GM19099 (cell line): ENCODE data around the gene PPM1F.

ENCODE experiments used
- POLR2A ChIP-seq: IDR thresholded peaks from 3 replicates; pipeline ENCODE4 v1.6.1; 2011; ENCODE audit warnings: low read depth; ENCODE audit not compliant: insufficient read length; ENCODE audit errors: extremely low read depth

PPM1F gene

DNA sequence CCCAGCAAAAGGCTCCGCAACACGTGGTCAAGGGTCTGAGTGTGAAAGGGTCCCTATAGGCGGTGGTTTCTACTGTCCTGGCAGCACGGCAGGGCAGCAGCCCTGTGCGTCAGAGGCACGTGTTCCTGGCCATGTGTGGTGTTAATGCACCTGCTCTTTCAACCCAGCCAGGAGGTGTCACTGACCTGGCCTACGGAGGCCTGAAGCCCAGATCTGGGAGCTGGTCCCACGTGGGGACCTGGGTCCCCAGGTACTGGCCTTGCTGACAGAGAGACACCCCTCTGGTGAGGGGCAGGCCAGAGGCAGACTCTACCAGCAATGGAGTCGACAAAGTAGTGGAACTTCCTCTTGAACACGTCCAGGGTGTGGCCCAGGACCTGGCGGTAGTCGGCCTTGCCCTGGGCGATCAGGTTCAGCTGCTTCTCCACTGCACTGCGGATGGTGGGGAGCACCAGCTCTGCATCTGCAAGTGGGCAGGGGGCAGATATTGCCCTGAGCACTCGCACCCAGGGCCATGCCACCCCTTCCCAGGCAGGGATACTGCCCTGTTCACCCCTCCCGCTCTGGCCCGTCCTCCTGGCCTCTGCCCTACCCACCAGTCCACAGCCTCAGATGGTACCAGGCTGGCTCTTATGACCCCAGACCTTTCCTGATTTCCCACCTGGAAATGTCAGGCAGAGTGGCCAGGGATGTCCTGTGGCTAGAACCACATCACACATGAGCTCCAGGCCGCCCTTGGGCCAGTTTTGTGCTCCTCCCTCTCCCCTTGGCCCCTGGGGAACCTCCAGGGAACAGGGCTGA, 6.8 kb upstream of the PPM1F start:
- TF ChIP-seq POLR2A: no peak

DNA sequence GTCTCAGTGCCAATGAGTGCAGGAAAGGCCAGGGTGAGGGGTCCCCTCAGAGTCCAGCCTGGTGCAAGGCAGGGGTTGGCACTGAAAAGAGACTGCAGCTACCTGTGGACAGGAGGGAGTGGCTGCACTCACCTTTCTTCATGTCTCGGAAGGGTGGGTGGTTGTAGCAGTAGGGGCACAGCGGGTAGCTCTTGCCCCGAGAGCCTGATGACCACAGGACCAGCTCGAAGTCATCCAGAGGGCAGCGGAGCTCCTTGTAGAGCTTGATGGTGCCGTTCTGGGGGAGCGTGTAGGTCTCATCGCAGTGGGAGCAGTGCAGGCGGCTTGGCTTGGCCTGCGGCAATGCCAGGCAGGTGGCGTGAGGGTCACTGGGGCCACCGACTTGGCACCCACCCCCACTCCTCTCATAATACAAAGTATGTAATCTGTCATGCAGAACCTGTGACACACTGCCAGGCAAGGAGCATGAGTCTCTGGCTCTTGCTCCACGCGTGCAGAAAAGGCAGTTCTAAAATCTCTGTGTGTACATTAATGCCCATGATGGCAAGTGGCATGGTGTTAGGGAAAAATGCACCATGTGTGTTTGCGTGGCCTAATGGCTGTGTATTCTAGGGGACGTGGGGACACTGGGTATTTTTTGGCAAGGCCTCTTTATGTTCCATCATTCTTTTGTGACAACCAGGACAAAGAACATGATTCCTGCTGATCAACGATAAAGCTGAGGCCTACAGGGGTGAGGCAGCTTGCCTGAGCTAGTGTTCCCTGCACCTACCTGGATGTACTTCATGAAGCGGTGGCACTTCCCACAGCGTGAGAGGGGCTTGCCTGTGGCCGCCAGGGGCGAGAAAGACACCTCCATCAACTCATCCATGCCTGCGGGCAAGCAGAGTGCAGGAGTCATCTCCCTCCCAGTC, 6.0 kb upstream of the PPM1F start:
- no peak for TF ChIP-seq POLR2A

DNA sequence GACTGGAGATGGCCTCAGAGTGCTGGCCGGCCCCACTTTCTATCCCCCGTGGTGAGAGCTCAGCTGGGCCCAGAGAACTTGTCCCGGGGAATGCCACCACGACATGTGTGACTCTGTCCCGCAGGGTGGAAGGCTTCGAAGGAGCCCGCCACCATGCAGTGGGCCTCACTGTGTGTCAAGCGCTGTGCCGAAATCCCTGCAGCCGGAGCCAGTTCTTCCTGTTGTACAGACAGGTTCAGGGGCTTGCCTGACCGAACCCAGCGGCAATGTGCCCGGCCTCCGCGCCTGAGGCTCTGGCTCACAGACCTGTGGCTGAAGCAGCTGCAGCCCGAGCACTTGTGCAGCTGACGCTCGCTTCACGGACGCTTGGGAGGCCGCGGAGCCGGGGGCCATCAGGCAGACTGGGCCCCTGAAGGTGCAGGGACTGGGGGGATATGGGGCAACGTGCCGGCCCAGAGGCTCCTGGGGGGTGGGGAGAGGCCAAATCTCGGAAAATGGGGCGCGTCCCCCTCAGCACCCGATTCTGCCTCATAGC, 650 bp downstream of the PPM1F start:
- TF ChIP-seq POLR2A: no peak

DNA sequence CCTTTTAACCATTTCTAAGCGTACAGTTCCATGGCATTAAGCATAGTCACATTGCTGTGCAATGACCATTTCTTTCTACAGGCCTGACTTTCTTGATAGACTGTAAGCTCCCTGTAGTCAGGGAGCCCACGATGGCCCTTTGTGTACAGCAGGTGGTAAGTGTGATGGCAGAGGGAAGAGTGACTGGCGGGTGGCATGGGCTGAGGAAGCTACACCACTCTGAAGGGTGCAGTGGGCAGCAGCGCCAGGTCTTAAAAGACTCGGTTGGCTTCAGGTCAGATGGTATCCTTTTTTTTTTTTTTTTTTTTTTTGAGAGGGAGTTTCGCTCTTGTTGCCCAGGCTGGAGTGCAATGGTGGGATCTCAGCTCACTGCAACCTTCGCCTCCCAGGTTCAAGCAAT, 1.6 kb downstream of the PPM1F start:
- TF ChIP-seq POLR2A: no peak

DNA sequence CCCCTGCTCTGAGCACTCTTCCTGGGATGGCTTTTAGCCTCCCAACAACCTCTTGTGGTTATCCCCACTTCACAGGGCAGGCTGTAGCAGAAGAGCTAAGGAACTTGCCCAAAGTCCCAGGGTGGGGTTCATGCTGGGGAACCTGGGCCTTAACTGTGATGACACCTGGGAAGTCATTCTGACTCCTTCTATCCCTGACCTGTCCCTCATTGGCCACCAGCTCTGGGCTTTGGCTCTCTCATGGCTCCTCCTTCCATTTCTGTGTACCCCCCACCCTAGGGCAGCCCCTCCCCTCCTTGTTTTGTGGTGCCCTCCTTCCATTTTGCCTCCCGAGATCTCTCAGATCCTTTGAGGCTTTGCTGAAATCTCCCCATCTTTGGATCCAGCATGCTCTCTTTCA, 2.7 kb downstream of the PPM1F start:
- no peak for TF ChIP-seq POLR2A

DNA sequence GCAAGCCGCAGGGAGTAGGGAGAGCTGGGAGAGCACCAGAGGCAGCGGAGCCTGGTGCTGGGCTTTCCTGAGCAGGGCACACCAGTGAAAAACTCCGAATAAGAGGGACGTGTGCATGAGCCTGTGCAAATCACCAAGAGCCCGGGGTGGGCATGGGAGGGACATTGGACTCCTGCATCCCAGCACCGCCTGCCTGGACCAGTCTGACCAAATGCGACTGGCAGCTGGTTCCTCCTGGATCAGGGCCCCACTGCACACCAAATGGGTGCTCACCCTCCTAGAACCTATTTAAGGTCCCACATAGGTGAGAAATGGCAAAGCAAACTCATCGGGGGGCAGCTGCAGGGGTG, 3.1 kb downstream of the PPM1F start:
- TF ChIP-seq POLR2A: no peak

DNA sequence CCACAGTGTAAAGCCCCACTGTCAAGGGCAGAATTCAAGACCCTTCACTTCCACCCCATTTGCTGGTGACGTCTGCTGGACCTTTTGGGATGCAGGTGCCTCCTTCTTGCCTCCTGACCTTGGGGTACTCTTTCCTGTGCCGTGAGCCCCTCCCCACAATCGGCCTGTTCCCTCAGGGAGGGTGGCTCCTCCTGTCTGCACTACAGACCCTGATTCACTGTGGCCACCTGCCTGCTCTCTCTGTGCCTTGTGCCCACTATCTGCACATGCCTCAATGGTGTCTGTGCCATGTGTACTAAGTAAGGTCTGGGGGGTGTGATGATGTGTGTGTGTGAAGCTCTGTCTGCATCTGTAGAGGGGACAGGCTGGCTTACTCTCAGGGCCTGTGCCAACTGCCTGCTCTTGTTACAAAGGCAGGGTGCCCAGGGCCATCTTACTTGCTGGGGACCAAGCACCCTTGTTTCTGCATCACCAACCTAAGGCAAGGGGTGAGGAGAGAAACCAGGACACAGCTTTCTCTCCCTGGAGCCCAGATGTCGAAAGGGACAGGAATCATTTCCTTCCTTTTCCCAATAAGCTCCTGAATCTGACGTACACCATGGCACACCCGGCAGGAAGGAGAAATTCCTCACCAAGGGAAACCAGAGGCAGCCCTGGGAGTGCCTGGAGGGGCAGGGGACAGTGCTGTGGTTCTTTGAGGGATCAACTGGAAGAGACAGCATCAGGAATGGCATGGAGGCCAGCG, 3.7 kb downstream of the PPM1F start:
- no peak for TF ChIP-seq POLR2A

DNA sequence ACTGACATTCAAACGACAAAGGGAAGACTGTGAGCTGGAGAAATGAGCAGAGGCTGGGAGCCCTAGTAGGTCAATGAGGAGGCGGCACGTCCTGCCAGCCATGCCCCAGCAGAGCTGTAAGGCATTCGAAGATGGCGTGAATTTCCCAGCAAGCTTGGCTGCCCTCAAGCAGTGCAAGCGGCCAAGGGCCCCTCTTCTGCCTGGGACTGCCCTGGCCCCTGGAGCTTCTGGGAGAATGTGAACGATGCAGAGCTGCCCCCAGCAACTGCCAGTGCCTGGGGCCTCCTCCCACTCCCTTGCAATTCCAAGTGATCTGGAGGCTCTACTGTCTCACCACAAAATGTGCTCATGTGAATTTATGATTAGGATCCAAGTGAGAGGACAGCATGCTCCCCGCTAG, 4.3 kb downstream of the PPM1F start:
- TF ChIP-seq POLR2A: no peak

DNA sequence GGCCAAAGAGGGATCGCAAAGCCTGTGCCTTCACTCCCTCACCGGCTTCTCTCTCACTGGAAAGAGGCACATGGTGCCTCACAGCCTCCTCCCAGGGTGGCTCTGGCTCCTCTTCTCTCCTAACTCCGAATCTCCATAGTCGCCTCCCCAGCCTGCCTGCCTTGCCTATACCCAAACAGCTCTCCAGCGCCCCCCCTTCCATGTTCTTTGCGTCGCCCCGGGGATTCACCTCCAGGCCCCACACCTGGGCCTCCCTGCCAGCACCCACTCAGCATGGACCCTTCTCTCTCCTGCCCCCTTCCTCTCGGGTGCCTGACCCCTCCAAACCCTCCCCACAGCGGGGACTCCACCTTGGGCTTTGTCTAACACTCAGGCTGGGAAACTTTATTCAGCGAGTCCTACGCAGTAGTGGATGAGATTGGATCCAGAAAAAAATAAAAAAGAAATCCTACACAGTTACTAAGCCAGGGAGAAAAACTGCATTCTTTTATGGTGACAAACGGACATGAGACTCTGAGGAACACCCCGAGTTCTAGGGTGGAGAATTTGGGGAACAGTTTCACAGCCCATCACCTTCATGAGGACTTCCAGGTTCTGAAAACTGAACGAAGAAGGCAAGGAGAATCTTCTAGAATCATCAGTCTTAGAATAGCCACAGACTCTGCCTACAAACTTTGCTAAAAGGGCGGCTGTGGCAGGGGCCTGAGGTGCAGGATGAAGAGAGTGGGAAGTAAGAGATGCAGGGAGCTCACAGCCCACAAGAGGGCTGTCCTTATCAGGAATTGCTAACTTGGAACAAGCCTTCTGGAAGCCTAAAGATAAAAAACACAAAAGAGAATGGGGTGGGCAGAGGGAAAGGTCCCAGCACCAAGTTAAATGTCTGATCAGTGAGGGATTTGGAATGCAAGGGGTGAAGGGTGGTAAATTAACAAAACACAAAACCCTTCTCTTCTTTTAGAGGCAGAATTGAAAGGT, 5.3 kb downstream of the PPM1F start:
- no peak for TF ChIP-seq POLR2A

DNA sequence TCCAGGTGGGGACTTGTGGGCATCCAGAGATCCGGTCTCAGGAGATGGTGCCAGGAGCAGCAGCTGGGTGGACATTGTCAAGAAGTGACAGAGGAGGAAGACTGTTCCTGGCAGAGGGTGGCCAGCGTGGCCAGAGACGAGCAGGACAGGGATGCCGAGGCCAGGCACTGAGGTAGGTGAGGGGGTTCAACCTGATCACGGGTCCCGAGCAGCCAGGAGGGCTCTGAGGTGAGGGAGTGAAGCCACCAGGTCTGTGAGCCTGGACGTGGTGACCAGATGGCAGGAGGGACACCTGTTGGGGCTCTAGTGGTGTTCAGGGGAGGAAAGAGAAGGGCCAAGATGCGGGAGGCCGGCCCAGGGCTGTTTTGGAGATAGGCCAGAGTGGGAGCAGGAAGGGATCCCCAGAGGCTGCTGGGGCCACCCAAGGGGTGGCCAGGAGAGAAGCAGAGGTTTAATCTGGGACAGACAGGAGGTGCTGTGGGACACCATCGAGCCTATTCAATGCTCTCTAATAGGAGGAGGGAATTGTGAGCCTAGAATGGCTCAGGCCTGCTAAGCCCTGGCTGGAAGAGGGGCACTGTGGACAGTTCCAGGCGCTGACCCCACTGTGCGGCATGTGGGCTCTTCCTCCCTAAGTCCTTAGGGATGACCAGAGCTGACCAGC, 6.3 kb downstream of the PPM1F start:
- no peak for TF ChIP-seq POLR2A

DNA sequence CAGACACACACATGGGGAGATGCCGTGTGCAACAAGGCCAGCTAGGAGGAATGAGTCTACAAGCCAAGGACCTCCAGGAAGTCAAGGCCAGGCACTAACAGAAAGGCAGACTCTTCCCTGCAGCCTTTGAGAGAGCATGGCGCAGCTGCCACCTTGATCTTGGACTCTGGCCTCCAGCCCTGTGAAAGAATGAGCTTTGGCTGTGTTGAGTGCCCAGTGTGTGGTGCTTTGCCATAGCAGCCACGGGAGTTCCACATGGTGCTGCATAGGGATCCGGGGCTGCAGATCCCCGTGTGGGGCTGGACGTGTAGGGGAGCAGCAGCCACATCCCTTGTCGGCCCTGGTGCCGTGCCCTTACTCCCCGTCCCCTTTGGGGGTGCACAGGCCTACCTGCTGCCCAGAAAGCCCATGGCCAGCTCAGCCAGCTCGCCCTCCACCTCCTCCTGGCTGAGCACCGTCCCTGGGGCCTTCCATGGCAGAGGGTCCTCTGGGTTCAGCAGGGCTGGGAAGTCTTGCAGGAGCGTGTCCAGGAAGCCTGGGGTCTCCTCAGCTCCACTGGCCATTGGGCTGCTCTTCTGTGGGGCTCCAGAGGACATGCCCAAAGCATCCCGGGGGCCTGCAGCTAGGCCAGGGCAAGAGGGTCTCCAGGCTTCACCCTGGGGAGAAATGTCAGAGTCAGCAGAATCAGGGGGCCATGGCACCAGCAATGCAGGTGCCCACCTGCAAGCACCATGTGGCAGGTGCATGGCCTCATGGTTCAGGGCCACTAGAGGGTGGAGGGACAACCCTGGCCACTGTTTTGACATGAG, 7.0 kb downstream of the PPM1F start:
- no peak for TF ChIP-seq POLR2A

DNA sequence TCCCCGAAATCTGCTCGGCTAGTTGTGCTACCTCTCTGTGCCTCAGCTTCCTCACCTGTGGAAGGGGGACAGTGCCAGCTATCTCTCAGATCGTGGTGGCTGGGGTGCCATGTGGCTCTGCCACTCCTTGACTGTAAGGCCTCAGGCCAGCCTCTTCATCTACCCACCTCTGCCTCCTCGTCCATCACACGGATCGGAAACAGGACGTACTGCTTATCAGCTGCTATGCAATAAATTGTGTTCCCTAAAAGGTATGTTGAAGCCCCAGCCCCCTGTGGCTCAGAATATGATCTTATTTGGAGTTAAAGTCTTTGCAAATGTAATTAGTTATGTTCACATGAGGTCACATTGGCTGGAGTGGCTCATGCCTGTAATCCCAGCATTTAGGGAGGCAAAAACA, 7.8 kb downstream of the PPM1F start:
- no peak for TF ChIP-seq POLR2A
